NCI-H146 treated with DMSO at 0.1 percent for 48 hours (cell line): ENCODE results near the gene CBX4.
A peak's percentile ranks its signal among the peaks of the same experiment; 100 is the strongest.
"Not testable (repeated sequence)": the region's sequence is repeated elsewhere in the genome, so short reads cannot be mapped to it uniquely, and the experiment has no call there.

ENCODE experiments used
- DNase-seq: peaks from one replicate; lab custom pipeline; 2025; ENCODE audit not compliant: unreplicated experiment; lab: John Stamatoyannopoulos, UW

CBX4 gene

DNA sequence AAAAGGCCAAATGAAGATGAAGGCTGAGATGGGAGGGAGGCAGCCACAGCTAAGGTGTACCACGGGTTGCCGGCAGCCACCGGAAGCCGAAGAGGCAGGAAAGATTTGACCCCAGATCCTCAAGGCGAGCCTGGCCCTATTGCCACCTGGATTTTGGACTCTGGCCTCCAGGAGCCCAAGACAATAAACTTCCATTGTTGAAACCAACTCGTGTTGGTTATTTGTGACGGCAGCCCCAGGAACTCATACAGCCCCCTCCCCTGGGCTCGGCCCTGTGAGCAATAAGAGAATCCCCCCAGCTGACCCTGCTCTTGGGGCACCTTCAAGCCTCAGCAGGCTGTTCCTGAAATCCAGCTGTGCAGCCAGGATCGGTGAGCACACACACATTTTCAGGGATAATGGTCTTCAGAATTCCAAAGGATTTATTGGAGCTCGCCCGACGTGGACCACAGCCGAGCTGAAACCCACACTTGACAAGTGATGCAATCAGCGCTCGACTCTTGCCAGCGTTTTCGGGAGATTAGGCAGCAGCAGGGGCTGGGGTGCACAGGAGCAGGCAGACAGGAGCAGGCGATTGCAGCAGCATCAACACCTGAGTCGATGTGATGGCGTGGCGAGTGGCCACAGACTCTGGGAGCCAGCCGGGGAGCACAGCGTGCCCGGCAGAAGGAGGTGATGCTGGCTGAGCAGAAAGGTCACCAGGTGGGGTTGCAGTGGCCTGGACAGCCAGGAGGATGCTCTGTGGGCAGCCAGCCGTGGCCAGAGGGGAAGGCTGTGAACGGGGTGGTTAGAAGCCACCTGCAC lies 22.4 kb upstream of the CBX4 start:
- DNase-seq, result no peak

DNA sequence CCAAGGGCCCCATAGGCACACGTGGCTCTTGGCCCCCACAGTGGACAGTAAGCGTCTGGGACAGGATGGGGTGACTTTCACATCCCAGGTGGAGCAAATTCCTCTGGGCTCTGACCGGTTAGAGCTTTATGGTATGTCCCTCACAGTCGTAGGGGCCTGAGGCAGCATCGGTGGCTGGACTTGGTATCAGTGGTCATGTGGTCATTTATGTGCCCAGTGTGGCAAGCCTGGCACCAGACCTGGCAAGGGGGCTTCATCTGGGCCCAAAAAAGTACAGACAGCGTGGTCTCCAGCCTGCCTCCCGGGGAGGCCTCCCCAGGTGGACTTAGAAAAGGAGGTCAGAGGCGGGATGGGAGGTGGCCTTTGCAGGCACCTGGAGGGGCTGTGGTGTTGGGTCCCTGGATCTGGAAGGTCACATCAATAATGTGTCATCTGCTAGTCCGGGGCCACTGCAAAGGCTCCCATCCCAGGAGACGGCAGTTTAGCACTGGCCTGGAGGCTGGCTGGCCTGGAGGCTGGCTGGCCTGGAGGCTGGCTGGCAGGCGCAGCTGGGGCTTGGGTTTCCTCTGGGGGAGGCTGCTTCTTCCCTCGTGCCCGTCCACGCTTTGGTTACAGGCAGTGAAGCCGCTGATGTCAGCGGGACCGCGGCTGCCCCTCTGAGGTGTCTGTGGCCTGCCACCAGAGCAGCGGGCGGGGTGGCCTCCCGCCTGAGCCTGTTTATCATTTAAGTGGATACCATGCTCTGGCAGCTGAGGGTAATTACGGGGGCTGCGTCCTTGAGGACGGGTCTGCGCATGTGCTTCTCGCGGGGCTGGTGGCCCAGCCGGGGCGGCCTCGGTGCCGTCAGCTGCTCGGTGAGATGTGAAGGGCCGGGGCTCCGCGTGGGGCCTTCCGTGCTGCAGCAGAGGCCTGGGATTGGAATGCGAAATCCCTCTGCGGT lies 20.7 kb upstream of the CBX4 start:
- DNase-seq, result no peak

DNA sequence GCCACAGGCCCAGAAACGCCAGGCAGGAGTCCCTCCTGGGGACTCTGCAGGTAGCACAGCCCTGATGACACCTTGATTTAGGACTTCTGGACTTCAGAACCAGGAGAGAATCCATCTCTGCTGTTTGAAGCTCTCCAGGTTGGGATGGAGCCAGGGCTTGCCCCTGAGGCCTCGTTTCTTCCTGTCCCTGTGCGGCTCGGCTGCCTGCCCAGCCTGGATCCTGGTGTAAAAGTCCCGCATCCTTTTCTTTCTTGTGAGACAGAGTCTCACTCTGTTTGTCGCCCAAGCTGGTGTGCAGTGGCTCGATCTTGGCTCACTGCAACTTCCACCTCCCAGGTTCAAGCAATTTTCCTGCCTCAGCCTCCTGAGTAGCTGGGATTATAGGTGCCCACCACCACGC lies 17.9 kb upstream of the CBX4 start:
- no peak for DNase-seq

DNA sequence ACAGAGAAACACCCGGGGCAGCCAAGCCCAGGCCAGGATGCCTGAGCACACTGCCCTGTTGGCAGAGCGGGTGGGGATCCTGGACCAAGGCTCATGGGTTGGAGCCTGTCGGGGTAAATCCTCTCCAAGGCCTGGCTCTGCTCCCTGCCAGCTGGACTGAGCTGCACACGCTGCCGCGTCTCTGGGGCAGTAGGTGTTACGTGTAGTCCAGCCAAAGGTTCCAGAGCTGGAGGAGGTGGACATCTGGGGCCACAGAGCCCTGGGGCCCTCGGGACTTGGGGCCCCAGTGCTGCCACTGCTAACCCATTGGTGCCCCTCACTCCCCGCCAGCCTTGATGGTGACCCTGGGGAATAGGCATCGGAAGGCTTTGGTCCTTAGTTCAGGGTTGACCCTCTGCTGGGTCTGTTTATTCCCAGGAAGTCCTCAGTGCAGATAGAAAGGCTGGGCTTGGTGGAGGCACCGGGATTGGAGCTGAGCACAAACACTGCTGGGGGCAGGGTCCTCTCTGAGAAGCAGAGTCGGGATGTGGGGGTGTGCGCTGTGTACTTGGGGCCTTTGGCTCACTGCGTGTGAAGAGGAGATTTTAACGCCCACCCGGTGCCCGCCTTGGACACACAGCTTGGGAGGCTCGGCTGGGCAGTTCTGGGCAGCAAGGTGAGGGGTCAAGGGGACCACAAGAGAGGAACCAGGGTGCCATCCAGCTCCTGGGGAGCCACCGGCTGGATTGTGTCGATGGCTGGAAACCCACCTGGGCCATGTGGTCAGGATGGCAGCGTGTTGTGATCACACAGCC lies 16.3 kb upstream of the CBX4 start:
- DNase-seq, result no peak

DNA sequence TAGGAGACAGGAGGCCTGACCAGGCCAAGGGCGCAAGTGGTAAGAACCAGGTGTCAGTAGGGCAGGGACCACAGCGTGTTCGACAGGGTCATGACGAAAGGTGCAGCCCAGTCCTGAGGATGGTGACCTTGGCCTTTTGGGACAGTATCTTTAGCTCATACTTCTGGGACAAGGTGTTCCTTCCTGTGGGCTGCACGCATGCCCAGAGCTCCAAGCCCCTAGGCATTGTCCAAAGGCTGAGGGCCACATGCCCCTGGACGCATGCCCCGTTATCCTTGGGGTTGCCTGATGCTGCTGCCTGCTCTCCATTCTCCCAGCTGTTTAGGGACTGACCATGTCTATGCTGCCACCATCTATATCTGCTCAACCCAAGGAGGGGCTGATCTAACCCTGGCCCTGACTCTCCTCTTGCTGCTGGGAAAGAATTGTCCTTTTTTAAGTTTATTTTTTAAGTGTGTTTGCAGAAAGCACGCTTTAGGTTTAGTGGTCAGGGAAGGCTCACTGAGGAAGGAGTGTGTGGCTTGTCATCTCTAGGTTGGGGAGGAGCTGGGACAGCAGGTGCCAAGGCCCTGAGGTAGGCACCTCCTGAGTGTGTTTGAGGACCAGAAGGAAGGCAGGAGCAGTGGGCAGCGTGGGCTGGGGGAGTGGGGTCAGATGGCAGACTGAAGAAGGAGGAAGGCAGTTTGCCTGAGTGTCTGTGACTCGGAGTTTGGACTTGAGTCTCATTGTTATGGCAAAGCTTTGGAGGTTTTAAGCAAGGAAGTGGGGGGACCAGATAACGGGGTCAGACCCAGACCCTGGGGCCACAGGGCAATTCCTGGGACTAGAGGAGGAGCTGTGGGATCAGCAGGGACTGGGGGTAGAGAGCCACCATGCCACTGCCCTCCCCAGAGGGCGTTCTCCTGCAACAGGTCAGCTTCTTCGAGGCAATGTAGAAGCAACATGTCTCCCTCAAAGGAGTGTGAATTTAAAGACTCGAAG lies 15.1 kb upstream of the CBX4 start:
- no peak for DNase-seq

DNA sequence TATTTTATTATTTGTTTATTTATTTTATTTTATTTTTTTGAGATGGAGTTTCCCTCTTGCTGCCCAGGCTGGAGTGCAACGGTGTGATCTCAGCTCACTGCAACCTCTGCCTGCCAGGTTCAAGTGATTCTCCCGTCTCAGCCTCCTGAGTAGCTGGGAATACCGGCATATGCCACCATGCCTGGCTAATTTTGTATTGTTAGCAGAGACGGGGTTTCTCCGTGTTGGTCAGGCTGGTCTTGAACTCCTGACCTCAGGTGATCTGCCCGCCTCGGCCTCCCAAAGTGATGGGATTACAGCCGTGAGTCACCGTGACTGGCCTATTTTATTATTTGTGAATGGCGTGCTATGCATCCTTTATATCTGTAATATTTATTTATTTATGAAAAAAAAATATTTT lies 13.9 kb upstream of the CBX4 start:
- not testable (repeated sequence) for DNase-seq

DNA sequence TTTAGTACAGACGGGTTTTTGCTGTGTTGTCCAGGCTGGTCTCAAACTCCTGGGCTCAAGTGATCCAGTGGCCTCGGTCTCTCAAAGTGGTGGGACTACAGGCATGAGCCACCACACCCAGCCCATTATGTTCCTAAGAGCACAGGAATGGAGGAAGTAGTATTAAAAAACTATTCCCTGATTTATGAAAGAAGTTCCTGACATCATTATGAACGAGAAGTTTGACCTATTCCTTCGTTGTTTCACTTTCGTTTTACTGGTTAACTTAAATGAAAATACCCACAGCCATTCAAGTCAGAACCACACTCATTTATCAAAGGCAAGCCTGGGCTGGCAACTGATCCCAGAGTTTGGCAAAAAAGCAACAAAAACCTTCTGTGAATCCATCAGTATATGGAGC lies 13.5 kb upstream of the CBX4 start:
- DNase-seq, result no peak

DNA sequence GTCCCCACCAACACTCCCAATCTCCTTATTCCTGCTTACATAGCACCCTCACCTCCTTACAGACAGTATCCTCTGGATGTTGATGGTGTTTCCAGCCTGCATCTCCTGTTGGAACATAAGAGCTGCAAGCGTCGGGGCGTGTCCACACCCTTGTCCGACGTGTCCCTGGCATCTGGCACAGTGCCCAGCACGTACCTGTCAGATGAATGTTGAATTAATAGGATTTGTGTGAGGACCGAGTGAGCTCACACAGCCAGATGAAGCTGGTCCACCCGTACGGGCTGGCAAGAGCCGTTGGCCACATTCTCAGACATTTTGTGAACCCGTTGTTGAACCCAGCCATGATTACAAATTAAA lies 12.2 kb upstream of the CBX4 start:
- DNase-seq, result peak; percentile 68

DNA sequence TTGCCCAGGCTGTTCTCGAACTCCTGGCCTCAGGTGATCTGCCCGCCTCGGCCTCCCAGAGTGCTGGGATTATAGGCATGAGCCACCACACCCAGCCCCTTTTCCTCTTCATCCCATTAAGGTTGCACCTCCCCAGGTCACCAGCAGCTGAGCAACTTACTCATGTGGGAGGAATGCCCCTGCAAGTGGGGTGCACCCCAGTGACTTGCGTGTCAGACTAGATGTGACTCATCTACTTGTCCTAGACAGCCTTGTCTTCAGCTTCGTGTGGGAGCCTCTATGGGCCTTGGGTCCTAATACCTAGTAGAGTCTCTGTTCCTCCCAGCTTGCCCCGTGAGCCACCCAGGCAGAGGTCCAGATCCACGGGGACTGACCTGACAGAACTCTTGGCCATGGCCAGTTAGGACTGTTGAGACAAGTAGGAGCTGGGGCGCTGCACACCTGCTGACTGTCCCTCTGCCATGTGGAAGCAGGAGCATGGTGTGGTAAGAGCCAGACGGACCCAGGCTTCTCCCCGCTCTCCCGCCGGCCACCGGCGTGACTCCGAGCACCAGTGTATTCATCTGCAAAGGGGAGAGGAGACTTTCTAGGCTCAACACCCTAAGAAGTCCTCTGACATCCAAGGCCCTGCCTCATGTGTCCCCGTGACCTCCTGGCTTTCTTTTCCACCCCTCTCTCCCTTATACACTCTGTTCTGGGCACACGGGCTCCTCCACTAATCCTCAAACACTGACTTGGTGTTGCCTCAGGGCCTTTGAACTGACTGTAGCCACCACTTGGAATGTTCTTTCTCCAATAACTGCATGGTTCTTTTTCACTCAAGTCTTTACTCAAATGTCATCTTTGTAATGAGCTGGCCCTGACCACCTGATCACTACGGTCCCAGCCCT lies 11.6 kb upstream of the CBX4 start:
- no peak for DNase-seq

DNA sequence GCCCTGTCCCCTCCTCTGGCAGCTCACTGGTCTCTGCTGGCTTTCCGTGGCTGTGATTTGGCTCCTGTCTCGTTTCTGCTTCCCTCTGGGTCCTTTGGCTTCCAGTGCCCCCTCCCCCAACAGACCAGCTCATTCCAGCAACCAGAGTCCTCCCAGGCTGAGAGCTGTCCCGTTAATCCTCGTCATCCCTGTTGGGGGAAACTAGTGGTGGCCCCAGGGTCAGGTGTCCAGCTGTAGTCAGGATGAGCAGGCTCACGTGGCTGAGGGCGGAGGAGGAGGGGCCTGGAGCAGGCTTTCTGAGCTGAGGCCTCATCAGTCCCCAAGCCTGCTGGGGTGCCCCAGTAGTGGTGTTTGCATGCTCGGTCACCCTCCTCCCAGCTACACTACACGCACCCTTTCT lies 10.7 kb upstream of the CBX4 start:
- DNase-seq, result no peak

DNA sequence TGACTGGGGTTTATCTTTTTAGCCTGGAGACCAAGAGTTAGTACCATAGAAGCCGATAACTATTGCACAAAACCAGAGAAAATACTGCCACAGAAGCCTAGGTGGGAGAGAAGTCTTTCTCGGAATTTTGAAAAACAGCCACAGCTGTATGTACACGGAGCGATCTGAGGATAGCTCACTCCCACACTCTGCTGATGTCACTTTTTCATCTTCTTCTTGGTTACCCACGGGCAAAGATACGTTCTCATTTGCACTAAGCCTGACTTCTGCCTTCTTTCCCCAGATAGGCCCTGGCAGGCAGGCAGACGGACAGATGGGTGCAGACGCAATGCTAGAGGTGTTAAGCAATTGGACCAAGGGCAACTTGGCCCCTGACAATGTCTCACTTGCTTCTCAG lies 9.1 kb upstream of the CBX4 start:
- DNase-seq, result no peak

DNA sequence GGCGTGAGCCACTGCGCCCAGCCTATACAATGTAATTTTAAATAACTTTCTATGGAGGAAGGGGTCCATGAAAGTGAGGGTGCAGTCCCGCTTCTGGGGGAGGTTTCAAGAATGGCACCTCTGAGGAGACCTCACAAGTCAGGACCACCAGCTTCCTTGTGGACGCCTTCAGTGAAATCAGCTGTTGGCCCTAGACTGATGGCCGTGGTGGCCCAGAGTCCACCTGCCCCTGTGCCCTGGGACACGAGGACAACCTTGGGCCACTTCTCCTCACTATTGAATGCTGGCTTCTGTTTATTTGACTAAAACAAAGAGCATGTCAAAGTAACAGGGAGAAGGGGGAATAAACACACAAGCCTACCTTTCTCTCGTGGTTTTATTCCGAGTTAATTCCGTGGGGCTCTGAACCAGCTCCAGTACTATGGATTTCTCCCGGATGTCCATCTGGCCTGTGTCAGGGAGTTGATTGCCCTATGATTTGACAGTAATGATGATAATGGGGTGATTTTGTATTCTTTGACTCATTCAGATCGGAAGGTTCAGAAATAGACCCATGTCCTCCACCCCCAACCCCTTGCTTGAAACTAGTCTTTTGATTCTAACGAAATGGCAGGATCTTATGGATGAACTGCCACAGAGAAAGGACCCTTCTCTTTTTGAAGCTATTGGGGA lies 8.6 kb upstream of the CBX4 start:
- DNase-seq, result no peak

DNA sequence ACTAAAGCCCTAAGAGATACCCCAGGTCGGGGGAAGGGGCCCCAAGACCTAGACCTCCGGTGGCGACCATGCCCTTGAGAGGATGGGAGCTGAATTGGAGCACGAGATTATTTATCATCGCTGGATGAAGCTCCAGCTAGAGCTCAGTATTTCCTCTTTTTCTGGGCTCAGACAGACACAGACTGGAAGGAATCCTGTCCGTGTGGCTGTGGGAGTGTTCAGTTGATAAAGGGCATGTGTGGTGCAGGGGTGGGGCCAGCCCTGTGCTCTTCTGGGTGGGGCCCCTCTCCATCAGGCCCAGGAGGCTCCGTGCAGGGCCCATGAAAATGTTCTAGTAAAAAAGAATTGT lies 6.3 kb upstream of the CBX4 start:
- no peak for DNase-seq

DNA sequence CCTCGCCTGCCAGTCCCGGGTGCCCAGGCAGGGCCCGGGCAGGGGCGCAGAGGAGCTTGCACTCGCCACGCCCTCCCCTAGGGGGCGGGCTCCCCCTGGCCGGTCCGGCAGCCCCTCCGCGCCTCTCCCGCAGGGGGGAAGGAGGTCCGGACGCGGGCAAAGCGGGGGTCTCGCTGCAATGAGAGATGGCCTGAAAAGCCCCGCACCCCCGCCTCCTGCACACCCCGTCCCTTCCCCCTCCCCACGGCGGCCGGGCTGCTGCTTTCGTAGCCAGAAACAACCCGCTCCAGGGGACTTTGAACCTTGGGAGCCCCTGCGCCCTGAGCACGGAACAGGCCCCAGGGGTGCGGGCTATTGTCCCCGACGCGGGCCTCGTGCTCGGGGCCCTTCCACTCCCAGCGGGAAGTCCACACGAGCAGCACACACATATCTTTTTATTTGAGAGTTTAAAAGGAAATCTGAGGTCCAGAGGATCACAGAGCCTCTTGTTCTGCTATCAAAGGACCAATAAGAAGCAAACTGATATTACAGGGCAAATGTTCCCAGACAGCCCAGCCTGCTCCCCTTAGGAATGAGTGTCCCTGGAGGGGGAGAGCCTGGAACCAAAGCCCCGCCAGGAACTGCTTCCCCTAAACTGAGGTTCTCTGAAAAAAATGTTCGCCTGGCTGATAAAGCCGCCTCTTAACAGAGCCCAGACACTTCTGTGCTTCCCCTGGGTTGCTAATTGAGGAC lies 5.8 kb upstream of the CBX4 start:
- DNase-seq, result no peak

DNA sequence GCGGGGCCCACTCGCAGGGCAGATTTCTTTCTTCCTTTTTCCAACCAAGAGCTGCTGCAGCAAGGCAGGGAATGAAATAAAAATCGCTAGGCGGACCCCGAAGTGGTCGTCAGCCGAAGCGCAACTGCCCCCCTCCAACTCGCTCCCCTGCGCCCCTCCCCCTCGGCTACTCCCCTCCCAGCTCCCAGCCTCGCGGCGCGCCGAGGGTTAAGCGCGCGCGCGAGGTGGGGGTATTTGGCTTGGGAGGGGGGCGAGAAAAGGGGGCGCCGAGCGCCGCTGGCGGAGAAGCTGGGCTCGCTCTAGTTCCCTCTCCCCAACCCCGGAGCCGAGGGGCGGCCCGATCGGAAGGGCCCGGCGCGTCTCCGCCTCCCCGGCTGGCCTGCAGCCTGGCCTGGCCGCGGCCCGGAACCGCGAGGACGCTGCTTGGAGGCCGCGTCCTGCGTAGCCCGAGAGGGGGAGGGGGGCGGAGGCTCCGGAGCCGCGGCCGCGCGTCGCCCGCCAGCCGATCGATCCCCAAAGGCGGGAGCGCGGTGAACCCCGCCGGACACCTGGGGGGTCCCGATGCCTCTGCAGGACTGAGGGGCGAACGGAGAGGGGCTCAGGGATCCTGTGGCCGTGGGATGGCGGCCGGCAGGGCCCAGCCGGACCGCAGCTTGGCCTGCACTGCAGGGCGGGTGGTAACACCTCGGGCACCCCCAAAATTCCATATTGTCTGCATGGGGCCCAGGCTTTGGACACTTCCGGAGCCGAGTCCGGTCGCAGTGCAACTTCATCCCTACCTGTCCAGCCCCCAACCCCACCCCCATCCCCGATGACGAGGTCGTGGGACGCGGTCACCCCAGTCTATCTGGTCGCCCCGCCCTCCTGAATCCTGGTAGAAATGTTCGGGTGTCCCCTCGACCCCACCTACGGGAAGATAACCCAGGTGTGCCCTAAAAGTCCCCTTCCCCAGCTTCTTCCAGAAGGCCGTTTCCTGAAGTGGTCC lies 4.9 kb upstream of the CBX4 start:
- peak; percentile 38 for DNase-seq

DNA sequence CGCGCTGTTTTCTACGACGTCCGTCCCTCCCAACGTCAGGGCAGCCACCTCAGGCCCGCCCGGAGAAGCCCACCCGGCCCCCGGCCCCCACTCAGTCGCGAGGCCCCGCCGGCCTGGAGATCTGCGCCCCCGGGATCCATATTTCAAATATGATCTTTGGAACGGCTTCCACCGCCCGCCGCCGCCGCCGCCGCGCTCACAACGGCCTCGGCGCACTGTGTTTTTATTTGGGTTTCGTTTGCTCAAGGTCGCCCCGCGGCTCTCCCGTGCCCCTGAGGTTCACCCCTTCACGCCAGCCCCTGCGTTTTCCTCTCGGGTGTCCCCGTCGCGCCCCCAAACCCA lies 4.2 kb upstream of the CBX4 start:
- no peak for DNase-seq
